SK-N-SH treated with all-trans-retinoic acid at 6 μM for 48 hours (cell line): Measurements from ENCODE around the gene AREG.

Experiments used
- ATAC-seq: fragments of 200-7000 bp; cut with Tn5 transposase; 3 replicates; pipeline ENCODE4 v1.9.1; 2020; ENCODE audit warnings: mild to moderate bottlenecking, moderate library complexity
- ARNTL ChIP-seq: fragments of 450-650 bp; formaldehyde crosslinking; IDR thresholded peaks from 2 replicates; pipeline ENCODE4 v1.5.0; 2020; ENCODE audit warnings: low read depth, mild to moderate bottlenecking, moderate library complexity, borderline replicate concordance
- CREB5 ChIP-seq: fragments of 250-450 bp; sonication (Bioruptor Pico); IDR thresholded peaks from 2 replicates; pipeline ENCODE4 v1.5.1; 2020; ENCODE audit warnings: low read depth, mild to moderate bottlenecking, moderate library complexity
- CSDC2 ChIP-seq: fragments of 250-450 bp; sonication (Bioruptor Pico); IDR thresholded peaks from 2 replicates; pipeline ENCODE4 v1.5.0; 2020; ENCODE audit warnings: mild to moderate bottlenecking, moderate library complexity
- ESRRG ChIP-seq: fragments of 250-450 bp; sonication (Bioruptor Pico); IDR thresholded peaks from 2 replicates; pipeline ENCODE4 v1.6.1; 2021; ENCODE audit warnings: mild to moderate bottlenecking
- ISL1 ChIP-seq: fragments of 250-450 bp; sonication (Bioruptor Pico); IDR thresholded peaks from 2 replicates; pipeline ENCODE4 v2.1.2; 2022; ENCODE audit warnings: mild to moderate bottlenecking, moderate library complexity
- OSR1 ChIP-seq: fragments of 250-450 bp; sonication (Bioruptor Pico); IDR thresholded peaks from 2 replicates; pipeline ENCODE4 v1.8.0; 2022; ENCODE audit warnings: moderate library complexity, mild to moderate bottlenecking, inconsistent platforms
- PATZ1 ChIP-seq: fragments of 250-450 bp; sonication (Bioruptor Pico); IDR thresholded peaks from 2 replicates; pipeline ENCODE4 v1.8.0; 2020; ENCODE audit warnings: mild to moderate bottlenecking, moderate library complexity, borderline replicate concordance
- PPARA ChIP-seq: fragments of 250-450 bp; sonication (Bioruptor Pico); IDR thresholded peaks from 2 replicates; pipeline ENCODE4 v1.5.0; 2020; ENCODE audit warnings: mild to moderate bottlenecking, borderline replicate concordance
- RARB ChIP-seq: fragments of 250-450 bp; sonication (Bioruptor Pico); IDR thresholded peaks from 2 replicates; pipeline ENCODE4 v1.8.0; 2021; ENCODE audit warnings: mild to moderate bottlenecking, moderate library complexity
- SNAI2 ChIP-seq: fragments of 250-450 bp; sonication (Bioruptor Pico); IDR thresholded peaks from 2 replicates; pipeline ENCODE4 v1.5.0; 2020; ENCODE audit warnings: mild to moderate bottlenecking, moderate library complexity
- TOX ChIP-seq: fragments of 250-450 bp; sonication (Bioruptor Pico); IDR thresholded peaks from 2 replicates; pipeline ENCODE4 v1.8.0; 2021; ENCODE audit warnings: mild to moderate bottlenecking, moderate library complexity, borderline replicate concordance
- ZC3H10 ChIP-seq: fragments of 250-450 bp; sonication (Bioruptor Pico); IDR thresholded peaks from 2 replicates; pipeline ENCODE4 v1.5.1; 2021; ENCODE audit warnings: mild to moderate bottlenecking, moderate library complexity
- ZFP3 ChIP-seq: fragments of 250-450 bp; sonication (Bioruptor Pico); IDR thresholded peaks from 2 replicates; pipeline ENCODE4 v1.5.0; 2020; ENCODE audit warnings: mild to moderate bottlenecking, moderate library complexity
- ZFP30 ChIP-seq: fragments of 450-650 bp; formaldehyde crosslinking; IDR thresholded peaks from 2 replicates; pipeline ENCODE4 v1.5.0; 2022; ENCODE audit warnings: mild to moderate bottlenecking, moderate library complexity
- ZNF565 ChIP-seq: fragments of 450-650 bp; formaldehyde crosslinking; conservative IDR thresholded peaks from 2 replicates; pipeline ENCODE4 v1.5.0; 2020; ENCODE audit warnings: low read depth, mild to moderate bottlenecking, moderate library complexity
- ZNF70 ChIP-seq: fragments of 450-650 bp; formaldehyde crosslinking; IDR thresholded peaks from 2 replicates; pipeline ENCODE4 v1.5.0; 2020; ENCODE audit warnings: mild to moderate bottlenecking, moderate library complexity
- TF ChIP-seq, protein P1 (sequence below): fragments of 250-450 bp; sonication (Bioruptor Pico); IDR thresholded peaks from 2 replicates; pipeline ENCODE4 v1.5.0; 2020; ENCODE audit warnings: mild to moderate bottlenecking, moderate library complexity
- TF ChIP-seq, protein P2 (sequence below): fragments of 250-450 bp; sonication (Bioruptor Pico); IDR thresholded peaks from 2 replicates; pipeline ENCODE4 v1.5.1; 2021; ENCODE audit warnings: mild to moderate bottlenecking, moderate library complexity
- TF ChIP-seq, protein P3 (sequence below): fragments of 250-450 bp; sonication (Bioruptor Pico); IDR thresholded peaks from 2 replicates; pipeline ENCODE4 v1.8.0; 2021; ENCODE audit warnings: low read depth, mild to moderate bottlenecking, moderate library complexity, borderline replicate concordance

The AREG gene

GRCh38 chr4:74446896-74447295 is 2.0 kb downstream of the AREG start (continued):
- TF ChIP-seq ZC3H10 (CRISPR knock-in tag) (no peak), PATZ1 (CRISPR knock-in tag) (no peak), CSDC2 (no peak)
- TF ChIP-seq, protein P1, sequence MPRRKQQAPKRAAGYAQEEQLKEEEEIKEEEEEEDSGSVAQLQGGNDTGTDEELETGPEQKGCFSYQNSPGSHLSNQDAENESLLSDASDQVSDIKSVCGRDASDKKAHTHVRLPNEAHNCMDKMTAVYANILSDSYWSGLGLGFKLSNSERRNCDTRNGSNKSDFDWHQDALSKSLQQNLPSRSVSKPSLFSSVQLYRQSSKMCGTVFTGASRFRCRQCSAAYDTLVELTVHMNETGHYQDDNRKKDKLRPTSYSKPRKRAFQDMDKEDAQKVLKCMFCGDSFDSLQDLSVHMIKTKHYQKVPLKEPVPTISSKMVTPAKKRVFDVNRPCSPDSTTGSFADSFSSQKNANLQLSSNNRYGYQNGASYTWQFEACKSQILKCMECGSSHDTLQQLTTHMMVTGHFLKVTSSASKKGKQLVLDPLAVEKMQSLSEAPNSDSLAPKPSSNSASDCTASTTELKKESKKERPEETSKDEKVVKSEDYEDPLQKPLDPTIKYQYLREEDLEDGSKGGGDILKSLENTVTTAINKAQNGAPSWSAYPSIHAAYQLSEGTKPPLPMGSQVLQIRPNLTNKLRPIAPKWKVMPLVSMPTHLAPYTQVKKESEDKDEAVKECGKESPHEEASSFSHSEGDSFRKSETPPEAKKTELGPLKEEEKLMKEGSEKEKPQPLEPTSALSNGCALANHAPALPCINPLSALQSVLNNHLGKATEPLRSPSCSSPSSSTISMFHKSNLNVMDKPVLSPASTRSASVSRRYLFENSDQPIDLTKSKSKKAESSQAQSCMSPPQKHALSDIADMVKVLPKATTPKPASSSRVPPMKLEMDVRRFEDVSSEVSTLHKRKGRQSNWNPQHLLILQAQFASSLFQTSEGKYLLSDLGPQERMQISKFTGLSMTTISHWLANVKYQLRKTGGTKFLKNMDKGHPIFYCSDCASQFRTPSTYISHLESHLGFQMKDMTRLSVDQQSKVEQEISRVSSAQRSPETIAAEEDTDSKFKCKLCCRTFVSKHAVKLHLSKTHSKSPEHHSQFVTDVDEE (CRISPR knock-in tag), result no peak

GRCh38 chr4:74447636-74448233 is 2.8 kb downstream of the AREG start:
- no peak for ATAC-seq

GRCh38 chr4:74449571-74450297 is 4.8 kb downstream of the AREG start:
- ATAC-seq, result no peak
- TF ChIP-seq ARNTL (CRISPR knock-in tag) (no peak), ESRRG (CRISPR knock-in tag) (no peak), ZNF70 (CRISPR knock-in tag) (no peak), ZNF565 (CRISPR knock-in tag) (no peak), PPARA (no peak), OSR1 (CRISPR knock-in tag) (no peak), ZFP3 (CRISPR knock-in tag) (no peak), ISL1 (CRISPR knock-in tag) (no peak), CREB5 (no peak), ZFP30 (no peak)
- TF ChIP-seq, protein P2, sequence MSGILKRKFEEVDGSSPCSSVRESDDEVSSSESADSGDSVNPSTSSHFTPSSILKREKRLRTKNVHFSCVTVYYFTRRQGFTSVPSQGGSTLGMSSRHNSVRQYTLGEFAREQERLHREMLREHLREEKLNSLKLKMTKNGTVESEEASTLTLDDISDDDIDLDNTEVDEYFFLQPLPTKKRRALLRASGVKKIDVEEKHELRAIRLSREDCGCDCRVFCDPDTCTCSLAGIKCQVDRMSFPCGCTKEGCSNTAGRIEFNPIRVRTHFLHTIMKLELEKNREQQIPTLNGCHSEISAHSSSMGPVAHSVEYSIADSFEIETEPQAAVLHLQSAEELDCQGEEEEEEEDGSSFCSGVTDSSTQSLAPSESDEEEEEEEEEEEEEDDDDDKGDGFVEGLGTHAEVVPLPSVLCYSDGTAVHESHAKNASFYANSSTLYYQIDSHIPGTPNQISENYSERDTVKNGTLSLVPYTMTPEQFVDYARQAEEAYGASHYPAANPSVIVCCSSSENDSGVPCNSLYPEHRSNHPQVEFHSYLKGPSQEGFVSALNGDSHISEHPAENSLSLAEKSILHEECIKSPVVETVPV, result no peak

More at GRCh38 chr4:74447636-74448233, 2.8 kb downstream of the AREG start:
- TF ChIP-seq TOX (CRISPR knock-in tag) (no peak), ZFP3 (CRISPR knock-in tag) (no peak), ZC3H10 (CRISPR knock-in tag) (no peak), ARNTL (CRISPR knock-in tag) (no peak), CREB5 (no peak), ESRRG (CRISPR knock-in tag) (no peak), SNAI2 (CRISPR knock-in tag) (no peak), ZFP30 (no peak), RARB (no peak), ZNF70 (CRISPR knock-in tag) (no peak), PATZ1 (CRISPR knock-in tag) (no peak), OSR1 (CRISPR knock-in tag) (no peak), ZNF565 (CRISPR knock-in tag) (no peak), PPARA (no peak)
- TF ChIP-seq, protein P3, sequence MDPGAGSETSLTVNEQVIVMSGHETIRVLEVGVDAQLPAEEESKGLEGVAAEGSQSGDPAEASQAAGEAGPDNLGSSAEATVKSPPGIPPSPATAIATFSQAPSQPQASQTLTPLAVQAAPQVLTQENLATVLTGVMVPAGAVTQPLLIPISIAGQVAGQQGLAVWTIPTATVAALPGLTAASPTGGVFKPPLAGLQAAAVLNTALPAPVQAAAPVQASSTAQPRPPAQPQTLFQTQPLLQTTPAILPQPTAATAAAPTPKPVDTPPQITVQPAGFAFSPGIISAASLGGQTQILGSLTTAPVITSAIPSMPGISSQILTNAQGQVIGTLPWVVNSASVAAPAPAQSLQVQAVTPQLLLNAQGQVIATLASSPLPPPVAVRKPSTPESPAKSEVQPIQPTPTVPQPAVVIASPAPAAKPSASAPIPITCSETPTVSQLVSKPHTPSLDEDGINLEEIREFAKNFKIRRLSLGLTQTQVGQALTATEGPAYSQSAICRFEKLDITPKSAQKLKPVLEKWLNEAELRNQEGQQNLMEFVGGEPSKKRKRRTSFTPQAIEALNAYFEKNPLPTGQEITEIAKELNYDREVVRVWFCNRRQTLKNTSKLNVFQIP (CRISPR knock-in tag), result no peak
